Adrenal gland (tissue), 5 donors: ENCODE measurements around the gene MPIG6B.

Experiments
- POLR2A ChIP-seq, 2 donors: fragments of 450-650 bp; IDR thresholded peaks; one replicate each; pipeline ENCODE4 v1.6.1; 2017; ENCODE audit warnings: antibody characterized with exemption in 2 of 2, mild to moderate bottlenecking in 2 of 2, moderate library complexity in 1 of 2
- TF ChIP-seq, protein P1 (sequence below), 6 experiments: fragments of 450-650 bp in 4 of 6; fragments of 200-600 bp in 2 of 6; sonication (generic) in 1 of 6; IDR thresholded peaks; 1 replicate in 5 of 6; 2 replicates in 1 of 6; pipeline versions ENCODE4 v1.5.1 to v1.8.0; 2016 to 2021; ENCODE audit warnings: antibody characterized with exemption in 6 of 6, mild to moderate bottlenecking in 2 of 6, moderate library complexity in 1 of 6
- donor health status: DM: no; HTN: no; CAD: no.

DNA sequence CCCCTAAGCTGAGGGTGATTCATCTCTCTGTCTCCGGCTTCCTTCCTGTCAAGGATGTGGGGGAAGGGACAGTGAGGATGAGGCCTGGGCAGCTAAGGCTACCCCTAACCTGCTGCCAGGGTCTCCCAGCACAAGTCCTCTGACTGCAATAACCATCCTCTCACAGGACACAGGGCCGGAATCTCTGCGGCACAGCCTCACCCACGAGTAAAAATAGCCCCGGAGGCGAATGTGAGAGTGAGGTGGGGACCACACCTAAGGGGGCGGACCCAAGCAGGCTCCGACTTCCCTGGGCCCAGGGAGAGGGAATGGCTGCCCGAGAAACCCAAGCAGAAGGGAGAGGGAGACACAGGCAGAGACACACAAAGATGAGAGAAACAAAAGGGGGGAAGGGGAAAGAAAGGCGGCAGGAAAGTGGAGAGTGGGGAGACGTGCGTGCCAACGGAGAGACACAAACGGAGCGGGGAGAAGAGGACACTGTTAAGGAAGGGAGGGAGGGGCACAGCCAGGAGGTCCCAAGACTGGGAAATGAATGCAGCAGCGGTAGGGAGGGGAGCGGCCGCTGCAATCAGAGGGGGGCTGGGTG is 11.7 kb downstream of the MPIG6B start:
- TF ChIP-seq, protein P1, sequence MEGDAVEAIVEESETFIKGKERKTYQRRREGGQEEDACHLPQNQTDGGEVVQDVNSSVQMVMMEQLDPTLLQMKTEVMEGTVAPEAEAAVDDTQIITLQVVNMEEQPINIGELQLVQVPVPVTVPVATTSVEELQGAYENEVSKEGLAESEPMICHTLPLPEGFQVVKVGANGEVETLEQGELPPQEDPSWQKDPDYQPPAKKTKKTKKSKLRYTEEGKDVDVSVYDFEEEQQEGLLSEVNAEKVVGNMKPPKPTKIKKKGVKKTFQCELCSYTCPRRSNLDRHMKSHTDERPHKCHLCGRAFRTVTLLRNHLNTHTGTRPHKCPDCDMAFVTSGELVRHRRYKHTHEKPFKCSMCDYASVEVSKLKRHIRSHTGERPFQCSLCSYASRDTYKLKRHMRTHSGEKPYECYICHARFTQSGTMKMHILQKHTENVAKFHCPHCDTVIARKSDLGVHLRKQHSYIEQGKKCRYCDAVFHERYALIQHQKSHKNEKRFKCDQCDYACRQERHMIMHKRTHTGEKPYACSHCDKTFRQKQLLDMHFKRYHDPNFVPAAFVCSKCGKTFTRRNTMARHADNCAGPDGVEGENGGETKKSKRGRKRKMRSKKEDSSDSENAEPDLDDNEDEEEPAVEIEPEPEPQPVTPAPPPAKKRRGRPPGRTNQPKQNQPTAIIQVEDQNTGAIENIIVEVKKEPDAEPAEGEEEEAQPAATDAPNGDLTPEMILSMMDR (IDR thresholded peaks at IDR 0.05), result no peak
- peak in 1 of 2 donors; percentile 20 for TF ChIP-seq POLR2A (IDR thresholded peaks at IDR 0.05)
